AG04449 (cell line): ENCODE data around the gene KDM4F.
"Not testable (repeated sequence)": the region's sequence is repeated elsewhere in the genome, so short reads cannot be mapped to it uniquely, and the experiment has no call there.

Experiments used
- CTCF ChIA-PET: fragments of 350-600 bp; formaldehyde crosslinking; extraction: SDS; loops from one replicate; lab custom pipeline; 2021; ENCODE audit warnings: antibody characterized with exemption; lab: Yijun Ruan, JAX
- POLR2A ChIA-PET: fragments of 400-600, 350-600 bp; formaldehyde crosslinking; extraction: SDS; loops from one replicate; lab custom pipeline; 2020; ENCODE audit warnings: antibody characterized with exemption, inconsistent platforms; lab: Yijun Ruan, JAX
- DNase-seq: peaks from one replicate; pipeline ENCODE4 v3.0.0-alpha.2; 2010; ENCODE audit warnings: low read depth, low spot score
- H3K4me3 ChIP-seq: 2 replicates; pipeline ENCODE4 v1.5.1; 2011; ENCODE audit warnings: low read depth, mild to moderate bottlenecking, control low read depth, low read length
- TF ChIP-seq, protein P1 (sequence below): IDR thresholded peaks from one replicate; pipeline ENCODE4 v1.5.1; 2011; ENCODE audit warnings: mild to moderate bottlenecking, moderate library complexity, low read length, control low read depth, inconsistent platforms; ENCODE audit not compliant: insufficient read depth; ENCODE audit errors: missing control alignments

The KDM4F gene

GRCh38 chr11:95049122-95049521, at the start of gene KDM4F:
KDM4F (plus strand) TSS chr11:95049422.
- CTCF ChIA-PET, POLR2A ChIA-PET, H3K4me3 ChIP-seq, DNase-seq: not testable (repeated sequence)

DNA sequence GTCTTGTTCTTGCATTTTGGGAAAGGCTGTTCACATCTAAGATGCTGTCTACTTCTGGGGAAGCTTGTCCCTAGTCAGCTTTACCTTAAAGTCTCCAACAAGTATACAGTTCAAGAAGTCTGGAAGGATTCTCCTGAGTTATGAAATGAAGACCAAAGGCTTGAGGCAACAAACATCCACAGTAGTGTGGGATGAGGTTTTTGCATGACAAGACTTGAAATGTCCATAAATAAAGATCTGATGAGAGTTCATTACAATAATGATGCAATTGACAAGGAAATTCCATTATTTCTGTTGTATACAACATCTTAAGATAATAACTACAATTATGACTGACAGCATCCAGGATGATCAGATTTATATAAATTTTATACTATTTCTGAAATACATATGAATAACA, 45.5 kb upstream of the KDM4F start:
- DNase-seq: no peak
- H3K4me3 ChIP-seq: no peak overlapping the region
- ChIA-PET POLR2A (no interaction called here), CTCF (interaction anchor here (1.2 kb wide), 1 partner anchor 27 kb away, joined by 3 read pairs; no protein-coding TSS in a partner anchor)
- TF ChIP-seq, protein P1, sequence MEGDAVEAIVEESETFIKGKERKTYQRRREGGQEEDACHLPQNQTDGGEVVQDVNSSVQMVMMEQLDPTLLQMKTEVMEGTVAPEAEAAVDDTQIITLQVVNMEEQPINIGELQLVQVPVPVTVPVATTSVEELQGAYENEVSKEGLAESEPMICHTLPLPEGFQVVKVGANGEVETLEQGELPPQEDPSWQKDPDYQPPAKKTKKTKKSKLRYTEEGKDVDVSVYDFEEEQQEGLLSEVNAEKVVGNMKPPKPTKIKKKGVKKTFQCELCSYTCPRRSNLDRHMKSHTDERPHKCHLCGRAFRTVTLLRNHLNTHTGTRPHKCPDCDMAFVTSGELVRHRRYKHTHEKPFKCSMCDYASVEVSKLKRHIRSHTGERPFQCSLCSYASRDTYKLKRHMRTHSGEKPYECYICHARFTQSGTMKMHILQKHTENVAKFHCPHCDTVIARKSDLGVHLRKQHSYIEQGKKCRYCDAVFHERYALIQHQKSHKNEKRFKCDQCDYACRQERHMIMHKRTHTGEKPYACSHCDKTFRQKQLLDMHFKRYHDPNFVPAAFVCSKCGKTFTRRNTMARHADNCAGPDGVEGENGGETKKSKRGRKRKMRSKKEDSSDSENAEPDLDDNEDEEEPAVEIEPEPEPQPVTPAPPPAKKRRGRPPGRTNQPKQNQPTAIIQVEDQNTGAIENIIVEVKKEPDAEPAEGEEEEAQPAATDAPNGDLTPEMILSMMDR: no peak

- H3K4me3 ChIP-seq: no peak overlapping the region
- TF ChIP-seq, protein P1: no peak
- ChIA-PET CTCF (interaction anchor here (0.9 kb wide), 1 partner anchor 10 kb away, joined by 3 read pairs; no protein-coding TSS in a partner anchor), POLR2A (no interaction called here)
- DNase-seq: no peak
Observed at GRCh38 chr11:95005642-95006041, 43.6 kb upstream of the KDM4F start.

- ChIA-PET CTCF (no interaction called here), POLR2A (no interaction called here)
- no peak overlapping the region for H3K4me3 ChIP-seq
- TF ChIP-seq, protein P1: no peak
- DNase-seq: no peak
Observed at GRCh38 chr11:95011376-95011775, 37.8 kb upstream of the KDM4F start.

GRCh38 chr11:95014184-95014821, 34.9 kb upstream of the KDM4F start:
- ChIA-PET POLR2A (no interaction called here), CTCF (no interaction called here)
- TF ChIP-seq, protein P1: no peak
- no peak overlapping the region for H3K4me3 ChIP-seq
- DNase-seq: no peak

GRCh38 chr11:95016139-95016538, 33.1 kb upstream of the KDM4F start:
- CTCF ChIA-PET: interaction anchor here (0.8 kb wide), 1 partner anchor 11 kb away, joined by 3 read pairs; no protein-coding TSS in a partner anchor
- POLR2A ChIA-PET: no interaction called here
- DNase-seq: no peak
- TF ChIP-seq, protein P1: no peak
- H3K4me3 ChIP-seq: no peak overlapping the region

- H3K4me3 ChIP-seq, DNase-seq, POLR2A ChIA-PET, CTCF ChIA-PET: not testable (repeated sequence)
Observed at GRCh38 chr11:95021468-95021867, 27.8 kb upstream of the KDM4F start.
